DMS 273 treated with DMSO at 0.1 percent for 48 hours (cell line): ENCODE data around the gene ADCY1.
"Not testable (repeated sequence)": the region's sequence is repeated elsewhere in the genome, so short reads cannot be mapped to it uniquely, and the experiment has no call there.

ENCODE experiments used
- DNase-seq: peaks from one replicate; lab custom pipeline; 2025; lab: John Stamatoyannopoulos, UW

The ADCY1 gene

GRCh38 chr7:45573661-45574415 is at the start of gene ADCY1:
Gene ADCY1 (plus strand): TSS chr7:45574368. CDS start chr7:45574544, 176 bp downstream.
- no peak for DNase-seq

- DNase-seq: no peak
These were observed 49.7 kb upstream of the ADCY1 start for GRCh38 chr7:45524445-45524844.

- no peak for DNase-seq
These were observed 49.1 kb upstream of the ADCY1 start for GRCh38 chr7:45525057-45525456.

- DNase-seq: no peak
These were observed 30.7 kb upstream of the ADCY1 start for GRCh38 chr7:45543473-45543872.

GRCh38 chr7:45545105-45545710 is 29.0 kb upstream of the ADCY1 start:
- not testable (repeated sequence) for DNase-seq

- DNase-seq: not testable (repeated sequence)
These were observed 25.3 kb upstream of the ADCY1 start for GRCh38 chr7:45548917-45549316.

GRCh38 chr7:45563401-45563800 is 10.8 kb upstream of the ADCY1 start:
- no peak for DNase-seq

GRCh38 chr7:45563941-45564461 is 10.2 kb upstream of the ADCY1 start:
- DNase-seq: no peak

- DNase-seq: no peak
These were observed 9.7 kb upstream of the ADCY1 start for GRCh38 chr7:45564485-45564884.

GRCh38 chr7:45564886-45565455 is 9.2 kb upstream of the ADCY1 start:
- no peak for DNase-seq

- no peak for DNase-seq
These were observed 7.8 kb upstream of the ADCY1 start for GRCh38 chr7:45566386-45566785.

- DNase-seq: no peak
These were observed 7.2 kb upstream of the ADCY1 start for GRCh38 chr7:45566961-45567360.

- no peak for DNase-seq
These were observed 6.5 kb upstream of the ADCY1 start for GRCh38 chr7:45567713-45568112.

- no peak for DNase-seq
These were observed 5.5 kb upstream of the ADCY1 start for GRCh38 chr7:45568536-45569289.

GRCh38 chr7:45569290-45569685 is 4.9 kb upstream of the ADCY1 start:
- no peak for DNase-seq

- no peak for DNase-seq
These were observed 3.4 kb upstream of the ADCY1 start for GRCh38 chr7:45570797-45571196.

- no peak for DNase-seq
These were observed 964 bp upstream of the ADCY1 start for GRCh38 chr7:45573204-45573603.

- DNase-seq: no peak
These were observed 174 bp downstream of the ADCY1 start for GRCh38 chr7:45574416-45574668.

GRCh38 chr7:45574669-45575500 is 717 bp downstream of the ADCY1 start:
- DNase-seq: no peak

- DNase-seq: no peak
These were observed 1.5 kb downstream of the ADCY1 start for GRCh38 chr7:45575501-45576248.
